Measurements from ENCODE around the gene TCFL5.
"Not testable (repeated sequence)": the region's sequence is repeated elsewhere in the genome, so short reads cannot be mapped to it uniquely, and the experiment has no call there.

The TCFL5 gene

GRCh38 chr20:62849431-62849830, 12.2 kb downstream of the TCFL5 start:
- no peak overlapping the region for H3K4me3 ChIP-seq (ENCODE audit: control insufficient read depth in 1 of 7, extremely low read depth in 1 of 7, insufficient read depth in 4 of 7, low read depth in 2 of 7, low read length in 6 of 7)
- no peak for DNase-seq
- ChIA-PET CTCF (interaction anchor here (1.2 to 2.3 kb wide), 4 partner anchors 7 to 27 kb away, joined by 3 to 8 read pairs (median 4); no protein-coding TSS in a partner anchor), POLR2A (no interaction called here)
- H3K27ac ChIP-seq (ENCODE audit: insufficient read depth in 1 of 2, low read depth in 1 of 2, low read length in 2 of 2, poor library complexity in 1 of 2, severe bottlenecking in 2 of 2), result no peak overlapping the region
- H3K27me3 ChIP-seq (replicated peaks in 2 of 5; ENCODE audit: control insufficient read depth in 4 of 5, insufficient read depth in 5 of 5, low read length in 4 of 5), result no peaks in the 10 kb centered on the region
- H3K9me3 ChIP-seq (ENCODE audit: control extremely low read depth in 1 of 5, control insufficient read depth in 4 of 5, insufficient read depth in 2 of 5, low read depth in 1 of 5, low read length in 4 of 5), result no peaks in the 10 kb centered on the region
- H3K4me1 ChIP-seq (ENCODE audit: control extremely low read depth in 1 of 4, control insufficient read depth in 4 of 4, insufficient read depth in 4 of 4, low read length in 3 of 4), result no peaks in the 10 kb centered on the region
- peaks cover 2 to 22% (median 13%) of the 10 kb centered on the region in 4 experiments for H3K36me3 ChIP-seq (ENCODE audit: control insufficient read depth in 4 of 4, insufficient read depth in 4 of 4, low read length in 3 of 4)

GRCh38 chr20:62848917-62849316, 12.7 kb downstream of the TCFL5 start:
- WGBS (ENCODE audit: insufficient coverage), result 100% methylated on average over 6 of the region's 7 CpGs
- H3K4me1 ChIP-seq (ENCODE audit: control extremely low read depth in 1 of 4, control insufficient read depth in 4 of 4, insufficient read depth in 4 of 4, low read length in 3 of 4); H3K9me3 ChIP-seq (ENCODE audit: control extremely low read depth in 1 of 5, control insufficient read depth in 4 of 5, insufficient read depth in 2 of 5, low read depth in 1 of 5, low read length in 4 of 5); H3K4me3 ChIP-seq (ENCODE audit: control insufficient read depth in 1 of 7, extremely low read depth in 1 of 7, insufficient read depth in 4 of 7, low read depth in 2 of 7, low read length in 6 of 7); POLR2A ChIA-PET; DNase-seq; H3K27ac ChIP-seq (ENCODE audit: insufficient read depth in 1 of 2, low read depth in 1 of 2, low read length in 2 of 2, poor library complexity in 1 of 2, severe bottlenecking in 2 of 2); H3K27me3 ChIP-seq (replicated peaks in 2 of 5; ENCODE audit: control insufficient read depth in 4 of 5, insufficient read depth in 5 of 5, low read length in 4 of 5): not testable (repeated sequence)
- CTCF ChIA-PET, result interaction anchor here (0.9 to 2.3 kb wide), 5 partner anchors 8 to 39 kb away, joined by 3 to 8 read pairs (median 4); no protein-coding TSS in a partner anchor
- peaks cover 2 to 17% (median 11%) of the 10 kb centered on the region in 4 experiments for H3K36me3 ChIP-seq (ENCODE audit: control insufficient read depth in 4 of 4, insufficient read depth in 4 of 4, low read length in 3 of 4)

- no peak overlapping the region for H3K4me3 ChIP-seq (ENCODE audit: control insufficient read depth in 1 of 7, extremely low read depth in 1 of 7, insufficient read depth in 4 of 7, low read depth in 2 of 7, low read length in 6 of 7)
- ChIA-PET CTCF (interaction anchor here (1.1 to 2.2 kb wide), 4 partner anchors 10 to 30 kb away, joined by 3 to 10 read pairs (median 4); partner anchors contain the start of gene COL9A3), POLR2A (no interaction called here)
- H3K4me1 ChIP-seq (ENCODE audit: control extremely low read depth in 1 of 4, control insufficient read depth in 4 of 4, insufficient read depth in 4 of 4, low read length in 3 of 4), result no peaks in the 10 kb centered on the region
- H3K27ac ChIP-seq (ENCODE audit: insufficient read depth in 1 of 2, low read depth in 1 of 2, low read length in 2 of 2, poor library complexity in 1 of 2, severe bottlenecking in 2 of 2), result no peak overlapping the region
- WGBS (ENCODE audit: insufficient coverage), result 97% methylated on average over 6 of the region's 19 CpGs
- no peaks in the 10 kb centered on the region for H3K27me3 ChIP-seq (replicated peaks in 2 of 5; ENCODE audit: control insufficient read depth in 4 of 5, insufficient read depth in 5 of 5, low read length in 4 of 5)
- DNase-seq, result no peak
- H3K9me3 ChIP-seq (ENCODE audit: control extremely low read depth in 1 of 5, control insufficient read depth in 4 of 5, insufficient read depth in 2 of 5, low read depth in 1 of 5, low read length in 4 of 5), result no peaks in the 10 kb centered on the region
- peaks cover 0 to 3% (median 1%) of the 10 kb centered on the region in 4 experiments for H3K36me3 ChIP-seq (ENCODE audit: control insufficient read depth in 4 of 4, insufficient read depth in 4 of 4, low read length in 3 of 4)
These were observed 15.3 kb downstream of the TCFL5 start for GRCh38 chr20:62846166-62846890.

- no peak overlapping the region for H3K4me3 ChIP-seq (ENCODE audit: control insufficient read depth in 1 of 7, extremely low read depth in 1 of 7, insufficient read depth in 4 of 7, low read depth in 2 of 7, low read length in 6 of 7)
- H3K27ac ChIP-seq (ENCODE audit: insufficient read depth in 1 of 2, low read depth in 1 of 2, low read length in 2 of 2, poor library complexity in 1 of 2, severe bottlenecking in 2 of 2), result no peak overlapping the region
- ChIA-PET POLR2A (no interaction called here), CTCF (interaction anchor here (0.8 to 2.2 kb wide), 3 partner anchors 9 to 23 kb away, joined by 3 to 10 read pairs (median 3); no protein-coding TSS in a partner anchor)
- H3K27me3 ChIP-seq (replicated peaks in 2 of 5; ENCODE audit: control insufficient read depth in 4 of 5, insufficient read depth in 5 of 5, low read length in 4 of 5), result no peaks in the 10 kb centered on the region
- H3K4me1 ChIP-seq (ENCODE audit: control extremely low read depth in 1 of 4, control insufficient read depth in 4 of 4, insufficient read depth in 4 of 4, low read length in 3 of 4), result no peaks in the 10 kb centered on the region
- 98% methylated on average over 10 of the region's 16 CpGs for WGBS (ENCODE audit: insufficient coverage)
- DNase-seq, result no peak
- no peaks in the 10 kb centered on the region for H3K9me3 ChIP-seq (ENCODE audit: control extremely low read depth in 1 of 5, control insufficient read depth in 4 of 5, insufficient read depth in 2 of 5, low read depth in 1 of 5, low read length in 4 of 5)
- H3K36me3 ChIP-seq (ENCODE audit: control insufficient read depth in 4 of 4, insufficient read depth in 4 of 4, low read length in 3 of 4), result peaks cover 0 to 3% (median 1%) of the 10 kb centered on the region in 4 experiments
These were observed 16.0 kb downstream of the TCFL5 start for GRCh38 chr20:62845416-62846160.

GRCh38 chr20:62844182-62844581, 17.4 kb downstream of the TCFL5 start:
- no peaks in the 10 kb centered on the region for H3K9me3 ChIP-seq (ENCODE audit: control extremely low read depth in 1 of 5, control insufficient read depth in 4 of 5, insufficient read depth in 2 of 5, low read depth in 1 of 5, low read length in 4 of 5)
- POLR2A ChIA-PET, result no interaction called here
- no peak overlapping the region for H3K4me3 ChIP-seq (ENCODE audit: control insufficient read depth in 1 of 7, extremely low read depth in 1 of 7, insufficient read depth in 4 of 7, low read depth in 2 of 7, low read length in 6 of 7)
- H3K27ac ChIP-seq (ENCODE audit: insufficient read depth in 1 of 2, low read depth in 1 of 2, low read length in 2 of 2, poor library complexity in 1 of 2, severe bottlenecking in 2 of 2), result no peak overlapping the region
- 100% methylated on average over 2 of the region's 7 CpGs for WGBS (ENCODE audit: insufficient coverage)
- H3K36me3 ChIP-seq (ENCODE audit: control insufficient read depth in 4 of 4, insufficient read depth in 4 of 4, low read length in 3 of 4), result no peaks in the 10 kb centered on the region
- no peak for DNase-seq
- no peaks in the 10 kb centered on the region for H3K27me3 ChIP-seq (replicated peaks in 2 of 5; ENCODE audit: control insufficient read depth in 4 of 5, insufficient read depth in 5 of 5, low read length in 4 of 5)
- CTCF ChIA-PET, result no interaction called here
- no peaks in the 10 kb centered on the region for H3K4me1 ChIP-seq (ENCODE audit: control extremely low read depth in 1 of 4, control insufficient read depth in 4 of 4, insufficient read depth in 4 of 4, low read length in 3 of 4)

- 100% methylated on average over 8 of the region's 10 CpGs for WGBS (ENCODE audit: insufficient coverage)
- DNase-seq, result no peak
These were observed 18.0 kb downstream of the TCFL5 start for GRCh38 chr20:62843656-62844055.

GRCh38 chr20:62841705-62842212, 19.9 kb downstream of the TCFL5 start:
- H3K4me3 ChIP-seq (ENCODE audit: control insufficient read depth in 1 of 7, extremely low read depth in 1 of 7, insufficient read depth in 4 of 7, low read depth in 2 of 7, low read length in 6 of 7), result no peak overlapping the region
- CTCF ChIA-PET, result interaction anchor here (1.0 to 1.6 kb wide), 2 partner anchors 19 to 167 kb away, joined by 3 to 4 read pairs; no protein-coding TSS in a partner anchor
- no peaks in the 10 kb centered on the region for H3K27me3 ChIP-seq (replicated peaks in 2 of 5; ENCODE audit: control insufficient read depth in 4 of 5, insufficient read depth in 5 of 5, low read length in 4 of 5)
- no peak for DNase-seq
- POLR2A ChIA-PET, result no interaction called here
- H3K27ac ChIP-seq (ENCODE audit: insufficient read depth in 1 of 2, low read depth in 1 of 2, low read length in 2 of 2, poor library complexity in 1 of 2, severe bottlenecking in 2 of 2), result no peak overlapping the region
- H3K4me1 ChIP-seq (ENCODE audit: control extremely low read depth in 1 of 4, control insufficient read depth in 4 of 4, insufficient read depth in 4 of 4, low read length in 3 of 4), result peaks cover 0 to 3% (median 0%) of the 10 kb centered on the region in 4 experiments
- H3K36me3 ChIP-seq (ENCODE audit: control insufficient read depth in 4 of 4, insufficient read depth in 4 of 4, low read length in 3 of 4), result no peaks in the 10 kb centered on the region
- WGBS (ENCODE audit: insufficient coverage), result 97% methylated on average over 15 of the region's 16 CpGs
- no peaks in the 10 kb centered on the region for H3K9me3 ChIP-seq (ENCODE audit: control extremely low read depth in 1 of 5, control insufficient read depth in 4 of 5, insufficient read depth in 2 of 5, low read depth in 1 of 5, low read length in 4 of 5)

More at GRCh38 chr20:62843656-62844055, 18.0 kb downstream of the TCFL5 start:
- POLR2A ChIA-PET, result no interaction called here
- no peaks in the 10 kb centered on the region for H3K36me3 ChIP-seq (ENCODE audit: control insufficient read depth in 4 of 4, insufficient read depth in 4 of 4, low read length in 3 of 4)
- no peaks in the 10 kb centered on the region for H3K9me3 ChIP-seq (ENCODE audit: control extremely low read depth in 1 of 5, control insufficient read depth in 4 of 5, insufficient read depth in 2 of 5, low read depth in 1 of 5, low read length in 4 of 5)
- H3K4me3 ChIP-seq (ENCODE audit: control insufficient read depth in 1 of 7, extremely low read depth in 1 of 7, insufficient read depth in 4 of 7, low read depth in 2 of 7, low read length in 6 of 7), result no peak overlapping the region
- CTCF ChIA-PET, result no interaction called here
- no peaks in the 10 kb centered on the region for H3K4me1 ChIP-seq (ENCODE audit: control extremely low read depth in 1 of 4, control insufficient read depth in 4 of 4, insufficient read depth in 4 of 4, low read length in 3 of 4)
- no peak overlapping the region for H3K27ac ChIP-seq (ENCODE audit: insufficient read depth in 1 of 2, low read depth in 1 of 2, low read length in 2 of 2, poor library complexity in 1 of 2, severe bottlenecking in 2 of 2)
- no peaks in the 10 kb centered on the region for H3K27me3 ChIP-seq (replicated peaks in 2 of 5; ENCODE audit: control insufficient read depth in 4 of 5, insufficient read depth in 5 of 5, low read length in 4 of 5)

All from common myeloid progenitor, CD34-positive (primary cell).